ENCODE data around the gene CYP2B6. TPM values are rescaled to one million over a fixed set of nuclear protein-coding genes. Genes with fewer than 3 reads are reported as not detected.
"Not testable (repeated sequence)": the region's sequence is repeated elsewhere in the genome, so short reads cannot be mapped to it uniquely, and the experiment has no call there.

CYP2B6 gene
- total and polyA plus RNA-seq, 2 donors (not counting 1 experiment from before 2014, with no cell fraction given) = not detected

DNA sequence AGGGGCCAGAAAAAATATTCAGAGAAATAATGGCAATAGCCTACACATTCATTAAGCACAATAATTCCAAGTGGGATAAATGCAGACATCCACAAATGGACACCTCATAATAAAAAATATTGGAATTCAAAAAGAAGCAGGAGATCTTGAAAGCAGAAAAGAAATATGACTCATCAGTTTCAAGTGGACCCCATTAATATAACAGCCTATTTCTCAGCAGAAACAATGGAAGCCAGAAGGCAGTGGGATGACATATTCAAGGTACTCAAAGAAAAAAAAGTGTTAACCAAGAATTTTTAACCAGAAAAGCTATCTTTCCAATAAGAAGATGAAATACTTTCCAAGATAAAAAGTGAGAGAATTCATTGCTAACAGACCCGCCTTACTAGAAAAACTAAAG is 48.7 kb downstream of the CYP2B6 start:
- H3K79me2 ChIP-seq (ENCODE audit: control insufficient read depth, insufficient read depth, low read length) = no peaks in the 10 kb centered on the region
- H3K36me3 ChIP-seq (replicated peaks in 1 of 2; ENCODE audit: control extremely low read depth in 1 of 2, control insufficient read depth in 1 of 2, extremely low read depth in 1 of 2, insufficient read depth in 2 of 2, low read length in 1 of 2) = no peaks in the 10 kb centered on the region
- H3K4me3 Mint-ChIP-seq = no peak overlapping the region
- H2AFZ ChIP-seq (ENCODE audit: insufficient read depth, low read depth, low read length, poor library complexity, severe bottlenecking) = no peak overlapping the region
- ATAC-seq (ENCODE audit: low read depth) (no peak), DNase-seq (no peak)
- no peaks in the 10 kb centered on the region for H3K9me3 Mint-ChIP-seq (ENCODE audit: insufficient read depth)
- no peaks in the 10 kb centered on the region for H3K27me3 ChIP-seq (replicated peaks in 1 of 4; ENCODE audit: control extremely low read depth in 1 of 4, control insufficient read depth in 3 of 4, insufficient read depth in 4 of 4, low read length in 3 of 4)
- no peak overlapping the region for H3K27ac ChIP-seq (ENCODE audit: low read length in 2 of 2)
- no peak overlapping the region for H3K4me2 ChIP-seq (replicated peaks; ENCODE audit: low read depth, low read length, poor library complexity, severe bottlenecking)
- no peak for TF ChIP-seq EZH2 (IDR thresholded peaks at IDR 0.05; ENCODE audit: borderline replicate concordance, insufficient read depth, low read depth, low read length, poor library complexity, severe bottlenecking)
- TF ChIP-seq, protein P1, sequence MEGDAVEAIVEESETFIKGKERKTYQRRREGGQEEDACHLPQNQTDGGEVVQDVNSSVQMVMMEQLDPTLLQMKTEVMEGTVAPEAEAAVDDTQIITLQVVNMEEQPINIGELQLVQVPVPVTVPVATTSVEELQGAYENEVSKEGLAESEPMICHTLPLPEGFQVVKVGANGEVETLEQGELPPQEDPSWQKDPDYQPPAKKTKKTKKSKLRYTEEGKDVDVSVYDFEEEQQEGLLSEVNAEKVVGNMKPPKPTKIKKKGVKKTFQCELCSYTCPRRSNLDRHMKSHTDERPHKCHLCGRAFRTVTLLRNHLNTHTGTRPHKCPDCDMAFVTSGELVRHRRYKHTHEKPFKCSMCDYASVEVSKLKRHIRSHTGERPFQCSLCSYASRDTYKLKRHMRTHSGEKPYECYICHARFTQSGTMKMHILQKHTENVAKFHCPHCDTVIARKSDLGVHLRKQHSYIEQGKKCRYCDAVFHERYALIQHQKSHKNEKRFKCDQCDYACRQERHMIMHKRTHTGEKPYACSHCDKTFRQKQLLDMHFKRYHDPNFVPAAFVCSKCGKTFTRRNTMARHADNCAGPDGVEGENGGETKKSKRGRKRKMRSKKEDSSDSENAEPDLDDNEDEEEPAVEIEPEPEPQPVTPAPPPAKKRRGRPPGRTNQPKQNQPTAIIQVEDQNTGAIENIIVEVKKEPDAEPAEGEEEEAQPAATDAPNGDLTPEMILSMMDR (IDR thresholded peaks at IDR 0.05) = no peak
- POLR2A ChIA-PET = no interaction called here
- no peaks in the 10 kb centered on the region for H4K20me1 ChIP-seq (ENCODE audit: control insufficient read depth, insufficient read depth, low read length, poor library complexity, severe bottlenecking)
- H3K4me1 Mint-ChIP-seq = no peaks in the 10 kb centered on the region
- no peak overlapping the region for H3K4me3 ChIP-seq (ENCODE audit: control extremely low read depth in 1 of 5, extremely low read depth in 1 of 5, insufficient read depth in 1 of 5, low read depth in 2 of 5, low read length in 4 of 5)
- CTCF ChIA-PET = no interaction called here
- H3K9ac ChIP-seq (ENCODE audit: low read length) = no peak overlapping the region
- intact Hi-C loops (cut with micrococcal nuclease) = no loop called here
- H3K9me3 ChIP-seq (ENCODE audit: control extremely low read depth in 1 of 3, control insufficient read depth in 2 of 3, insufficient read depth in 1 of 3, low read length in 2 of 3) = no peaks in the 10 kb centered on the region
- WGBS (ENCODE audit: insufficient coverage) = no CpG with 5 or more reads among the region's 1 CpG
- H3K27ac Mint-ChIP-seq = no peak overlapping the region
- H3K4me1 ChIP-seq (ENCODE audit: control insufficient read depth in 2 of 2, insufficient read depth in 2 of 2, low read length in 2 of 2) = no peaks in the 10 kb centered on the region
- peaks cover 21% of the 10 kb centered on the region for H3K27me3 Mint-ChIP-seq

DNA sequence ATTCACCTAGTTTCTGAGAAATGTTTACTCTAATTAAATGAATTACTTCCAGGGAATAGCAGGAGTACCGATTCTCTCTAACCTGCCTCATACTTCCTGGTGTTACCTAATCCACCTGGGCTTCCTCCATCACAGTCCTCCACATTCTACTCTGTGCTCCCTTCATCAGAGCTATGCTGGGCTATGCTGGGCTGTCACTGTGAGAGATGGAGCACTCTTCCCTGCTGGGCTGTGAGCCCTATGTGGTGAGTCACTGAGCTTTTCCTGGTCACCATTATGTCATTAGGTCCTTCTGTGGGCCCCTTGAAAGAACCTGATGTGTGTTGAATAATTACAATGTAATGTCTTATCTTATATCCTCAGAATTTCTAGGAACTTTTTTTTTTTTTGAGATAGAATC is 54.0 kb downstream of the CYP2B6 start:
- H3K27me3 Mint-ChIP-seq = peaks cover 19% of the 10 kb centered on the region
- H3K79me2 ChIP-seq (ENCODE audit: control insufficient read depth, insufficient read depth, low read length); H3K9ac ChIP-seq (ENCODE audit: low read length); H2AFZ ChIP-seq (ENCODE audit: insufficient read depth, low read depth, low read length, poor library complexity, severe bottlenecking); H3K4me2 ChIP-seq (replicated peaks; ENCODE audit: low read depth, low read length, poor library complexity, severe bottlenecking); H3K9me3 Mint-ChIP-seq (ENCODE audit: insufficient read depth); H3K27me3 ChIP-seq (replicated peaks in 1 of 4; ENCODE audit: control extremely low read depth in 1 of 4, control insufficient read depth in 3 of 4, insufficient read depth in 4 of 4, low read length in 3 of 4); H3K36me3 ChIP-seq (replicated peaks in 1 of 2; ENCODE audit: control extremely low read depth in 1 of 2, control insufficient read depth in 1 of 2, extremely low read depth in 1 of 2, insufficient read depth in 2 of 2, low read length in 1 of 2); H3K4me3 ChIP-seq (ENCODE audit: control extremely low read depth in 1 of 5, extremely low read depth in 1 of 5, insufficient read depth in 1 of 5, low read depth in 2 of 5, low read length in 4 of 5); intact Hi-C loops (cut with micrococcal nuclease); POLR2A ChIA-PET; H3K27ac Mint-ChIP-seq; H3K4me1 Mint-ChIP-seq; H3K9me3 ChIP-seq (ENCODE audit: control extremely low read depth in 1 of 3, control insufficient read depth in 2 of 3, insufficient read depth in 1 of 3, low read length in 2 of 3); H3K4me1 ChIP-seq (ENCODE audit: control insufficient read depth in 2 of 2, insufficient read depth in 2 of 2, low read length in 2 of 2); H3K4me3 Mint-ChIP-seq; H4K20me1 ChIP-seq (ENCODE audit: control insufficient read depth, insufficient read depth, low read length, poor library complexity, severe bottlenecking); DNase-seq; ATAC-seq (ENCODE audit: low read depth); CTCF ChIA-PET; H3K27ac ChIP-seq (ENCODE audit: low read length in 2 of 2): not testable (repeated sequence)
- no CpG with 5 or more reads among the region's 1 CpG for WGBS (ENCODE audit: insufficient coverage)

All from B cell (primary cell).